AG04450 (cell line): ENCODE results near the gene GULP1. TPM values are rescaled to one million over a fixed set of nuclear protein-coding genes. Genes with fewer than 3 reads are reported as not detected.

Source experiments
- CTCF ChIA-PET: fragments of 300-600, 350-600 bp; formaldehyde crosslinking; extraction: SDS; loops from one replicate; lab custom pipeline; 2022; ENCODE audit warnings: antibody characterized with exemption, inconsistent platforms; lab: Charles Lee
- POLR2A ChIA-PET: fragments of 350-600 bp; formaldehyde crosslinking; extraction: SDS; loops from one replicate; lab custom pipeline; 2021; ENCODE audit warnings: antibody characterized with exemption, inconsistent platforms; lab: Yijun Ruan, JAX
- DNase-seq: peaks from one replicate; pipeline ENCODE4 v3.0.0-alpha.2; 2011; ENCODE audit warnings: low read depth, low spot score
- H3K27ac ChIP-seq: one replicate; pipeline ENCODE4 v1.5.1; 2012; ENCODE audit warnings: low read depth, low read length, control low read depth
- H3K27me3 ChIP-seq: one replicate; pipeline ENCODE4 v1.6.0; 2012; ENCODE audit warnings: low read length; ENCODE audit not compliant: control insufficient read depth, insufficient read depth
- H3K4me3 ChIP-seq: 2 replicates; pipeline ENCODE4 v1.5.1; 2011; ENCODE audit warnings: mild to moderate bottlenecking, low read depth, low read length, control low read depth
- H3K9me3 ChIP-seq: 2 replicates; pipeline ENCODE4 v1.5.1; 2012; ENCODE audit warnings: low read length; ENCODE audit not compliant: control insufficient read depth, insufficient read depth
- CTCF ChIP-seq: IDR thresholded peaks from 2 replicates; pipeline ENCODE4 v1.5.1; 2011; ENCODE audit warnings: low read depth, low read length, control low read depth, inconsistent platforms
- polyA plus RNA-seq: library from polyadenylated mRNA; depleted of rRNA; stranded (reverse); fragments of >200 nt; gene quantifications from 2 replicates; pipeline ENCODE4 v1.2.3, GENCODE V29; 2011

GULP1 gene
- polyA plus RNA-seq, 1 experiment = 44.7 TPM

DNA sequence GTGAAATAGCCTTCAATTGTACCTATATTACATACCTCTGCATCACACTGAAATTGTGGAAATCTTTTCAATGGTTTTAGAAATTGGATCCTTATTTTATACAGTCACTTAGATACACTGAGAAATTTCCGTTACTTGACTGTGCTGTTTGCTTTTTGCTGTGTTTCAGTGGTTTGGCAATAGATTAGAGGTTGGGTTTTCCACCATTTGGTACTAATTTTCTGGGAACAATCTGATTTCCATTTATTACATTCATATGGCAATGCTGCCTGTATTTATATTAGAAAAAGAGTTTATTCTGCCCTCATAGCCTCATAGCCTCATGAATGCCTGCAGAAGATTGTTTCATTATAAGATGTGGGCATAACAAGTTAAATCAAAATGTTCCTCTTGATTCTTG, 285.0 kb downstream of the GULP1 start:
- no peak for DNase-seq
- POLR2A ChIA-PET = no interaction called here

DNA sequence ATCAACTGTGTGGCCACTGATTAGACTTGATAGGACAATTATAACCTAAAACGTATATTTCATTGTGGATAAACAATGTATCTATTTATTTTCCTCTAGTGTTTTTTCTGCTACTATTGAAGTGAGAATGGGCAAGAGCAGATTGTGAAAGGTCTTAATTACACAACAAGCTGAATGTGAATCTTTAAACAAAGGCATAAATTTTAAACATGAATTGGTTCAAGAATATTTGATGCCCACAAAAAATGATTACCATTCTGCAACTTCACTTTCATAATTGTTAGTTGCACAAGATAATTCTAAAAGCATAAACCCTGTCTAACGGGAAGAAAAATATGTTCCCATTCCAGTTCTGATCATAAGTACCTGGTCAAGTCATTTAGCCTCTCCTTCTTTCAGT, 285.6 kb downstream of the GULP1 start:
- POLR2A ChIA-PET = no interaction called here
- H3K27me3 ChIP-seq = no peaks in the 10 kb centered on the region
- no peak for TF ChIP-seq CTCF
- DNase-seq = no peak
- no peak overlapping the region for H3K27ac ChIP-seq
- no peaks in the 10 kb centered on the region; the same call in 1 of the 2 replicates for H3K9me3 ChIP-seq
- no peak overlapping the region for H3K4me3 ChIP-seq
- CTCF ChIA-PET = no interaction called here

More for the DNA sequence above, 285.0 kb downstream of the GULP1 start:
- Histone ChIP-seq H3K4me3 (no peak overlapping the region), H3K27ac (no peak overlapping the region), H3K27me3 (no peaks in the 10 kb centered on the region), H3K9me3 (no peaks in the 10 kb centered on the region; the same call in 1 of the 2 replicates)
- CTCF ChIA-PET = no interaction called here
- no peak for TF ChIP-seq CTCF

GRCh38 chr2:188580738-188581137, 289.1 kb downstream of the GULP1 start:
- POLR2A ChIA-PET = no interaction called here

GRCh38 chr2:188582211-188582610, 290.5 kb downstream of the GULP1 start:
- CTCF ChIA-PET = no interaction called here
- no peaks in the 10 kb centered on the region for H3K27me3 ChIP-seq
- no peak overlapping the region for H3K4me3 ChIP-seq
- no peak overlapping the region for H3K27ac ChIP-seq
- no peak for DNase-seq
- POLR2A ChIA-PET = no interaction called here
- no peak for TF ChIP-seq CTCF
- H3K9me3 ChIP-seq = no peaks in the 10 kb centered on the region; the same call in 1 of the 2 replicates

More at GRCh38 chr2:188580738-188581137, 289.1 kb downstream of the GULP1 start:
- no peak for DNase-seq
- CTCF ChIA-PET = no interaction called here
- Histone ChIP-seq H3K4me3 (no peak overlapping the region), H3K27me3 (no peaks in the 10 kb centered on the region), H3K9me3 (no peaks in the 10 kb centered on the region; the same call in 1 of the 2 replicates), H3K27ac (no peak overlapping the region)
- no peak for TF ChIP-seq CTCF

- H3K27ac ChIP-seq = no peak overlapping the region
- POLR2A ChIA-PET = no interaction called here
- no peaks in the 10 kb centered on the region for H3K9me3 ChIP-seq
- TF ChIP-seq CTCF = no peak
- DNase-seq = no peak
- CTCF ChIA-PET = no interaction called here
- H3K27me3 ChIP-seq = no peaks in the 10 kb centered on the region
- no peak overlapping the region for H3K4me3 ChIP-seq
Measured at GRCh38 chr2:188588235-188588634, 296.6 kb downstream of the GULP1 start.
